Peyer's patch (tissue), 4 donors: ENCODE results near the gene TRIM27. TPM values are rescaled to one million over a fixed set of nuclear protein-coding genes. Genes with fewer than 3 reads are reported as not detected.
A peak's percentile ranks its signal among the peaks of the same experiment; 100 is the strongest.

Experiments used
- DNase-seq, 3 donors: peaks; one replicate each; pipeline ENCODE4 v3.0.0-alpha.2; 2017 to 2019
- H3K27ac ChIP-seq, 4 donors: fragments of 200-600 bp; sonication (generic); one replicate each; pipeline ENCODE4 v1.5.1; 2016 to 2019
- H3K27me3 ChIP-seq, 2 donors: fragments of 200-600 bp; sonication (generic); one replicate each; pipeline ENCODE4 v1.5.1; 2019
- H3K36me3 ChIP-seq, 3 donors: fragments of 200-600 bp; sonication (generic); one replicate each; pipeline ENCODE4 v1.5.1; 2016 to 2019
- H3K4me1 ChIP-seq, 4 donors: fragments of 200-600 bp; sonication (generic); one replicate each; pipeline ENCODE4 v1.5.1; 2016 to 2019
- H3K4me3 ChIP-seq, 4 donors: fragments of 200-600 bp; sonication (generic); 1 replicate in 3 of 4; 2 replicates in 1 of 4; pipeline ENCODE4 v1.5.1; 2016 to 2019; ENCODE audit warnings: mild to moderate bottlenecking in 1 of 4
- H3K9me3 ChIP-seq, 4 donors: fragments of 200-600 bp; sonication (generic); one replicate each; pipeline ENCODE4 v1.5.1; 2016 to 2019; ENCODE audit warnings: mild to moderate bottlenecking in 1 of 4
- POLR2A ChIP-seq, 2 donors: fragments of 450-650 bp; IDR thresholded peaks; one replicate each; pipeline ENCODE4 v1.5.1; 2017; ENCODE audit warnings: antibody characterized with exemption in 2 of 2, mild to moderate bottlenecking in 2 of 2, moderate library complexity in 2 of 2
- total RNA-seq, 4 donors: library from RNA; depleted of rRNA; stranded (reverse); fragments of >200 nt; gene quantifications; one replicate each; pipeline ENCODE4 v1.1.0, GENCODE V29; 2016
- TF ChIP-seq, protein P1 (sequence below), 6 experiments: fragments of 450-650 bp in 4 of 6; fragments of 200-600 bp in 2 of 6; sonication (generic) in 1 of 6; IDR thresholded peaks; one replicate each; pipeline ENCODE4 v1.5.1; 2017 to 2019; ENCODE audit warnings: antibody characterized with exemption in 6 of 6, mild to moderate bottlenecking in 3 of 6, moderate library complexity in 1 of 6

TRIM27 gene
- total RNA-seq, 4 donors from 2014 or later: 52.2 to 71.4 (median 64.2) TPM

DNA sequence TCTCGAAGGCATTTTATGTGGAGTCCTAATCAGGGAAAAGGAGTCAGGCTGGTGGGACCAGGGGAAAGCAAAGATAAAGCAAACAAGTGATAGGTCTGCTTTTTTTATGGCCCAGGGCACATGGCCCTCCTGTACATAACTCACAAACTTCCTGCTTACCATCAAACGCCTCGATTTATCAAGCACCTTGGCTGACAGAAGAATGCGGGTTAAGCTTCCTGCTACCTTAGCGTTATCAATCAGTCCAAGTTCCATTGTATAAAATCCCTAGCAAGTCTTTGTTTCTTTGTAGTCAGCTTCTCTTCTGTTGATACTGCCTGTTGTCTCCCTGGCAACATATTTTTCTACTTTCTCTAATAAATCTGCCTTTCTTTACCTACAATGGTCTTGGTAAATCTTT, 4.1 kb upstream of the TRIM27 start:
- no peak overlapping the region for H3K4me3 ChIP-seq
- no peak for TF ChIP-seq POLR2A (IDR thresholded peaks at IDR 0.05)
- TF ChIP-seq, protein P1, sequence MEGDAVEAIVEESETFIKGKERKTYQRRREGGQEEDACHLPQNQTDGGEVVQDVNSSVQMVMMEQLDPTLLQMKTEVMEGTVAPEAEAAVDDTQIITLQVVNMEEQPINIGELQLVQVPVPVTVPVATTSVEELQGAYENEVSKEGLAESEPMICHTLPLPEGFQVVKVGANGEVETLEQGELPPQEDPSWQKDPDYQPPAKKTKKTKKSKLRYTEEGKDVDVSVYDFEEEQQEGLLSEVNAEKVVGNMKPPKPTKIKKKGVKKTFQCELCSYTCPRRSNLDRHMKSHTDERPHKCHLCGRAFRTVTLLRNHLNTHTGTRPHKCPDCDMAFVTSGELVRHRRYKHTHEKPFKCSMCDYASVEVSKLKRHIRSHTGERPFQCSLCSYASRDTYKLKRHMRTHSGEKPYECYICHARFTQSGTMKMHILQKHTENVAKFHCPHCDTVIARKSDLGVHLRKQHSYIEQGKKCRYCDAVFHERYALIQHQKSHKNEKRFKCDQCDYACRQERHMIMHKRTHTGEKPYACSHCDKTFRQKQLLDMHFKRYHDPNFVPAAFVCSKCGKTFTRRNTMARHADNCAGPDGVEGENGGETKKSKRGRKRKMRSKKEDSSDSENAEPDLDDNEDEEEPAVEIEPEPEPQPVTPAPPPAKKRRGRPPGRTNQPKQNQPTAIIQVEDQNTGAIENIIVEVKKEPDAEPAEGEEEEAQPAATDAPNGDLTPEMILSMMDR (IDR thresholded peaks at IDR 0.05): no peak
- no peaks in the 10 kb centered on the region for H3K4me1 ChIP-seq
- no peaks in the 10 kb centered on the region for H3K27me3 ChIP-seq
- no peaks in the 10 kb centered on the region for H3K9me3 ChIP-seq
- H3K36me3 ChIP-seq: no peaks in the 10 kb centered on the region
- no peak overlapping the region for H3K27ac ChIP-seq
- no peak for DNase-seq

DNA sequence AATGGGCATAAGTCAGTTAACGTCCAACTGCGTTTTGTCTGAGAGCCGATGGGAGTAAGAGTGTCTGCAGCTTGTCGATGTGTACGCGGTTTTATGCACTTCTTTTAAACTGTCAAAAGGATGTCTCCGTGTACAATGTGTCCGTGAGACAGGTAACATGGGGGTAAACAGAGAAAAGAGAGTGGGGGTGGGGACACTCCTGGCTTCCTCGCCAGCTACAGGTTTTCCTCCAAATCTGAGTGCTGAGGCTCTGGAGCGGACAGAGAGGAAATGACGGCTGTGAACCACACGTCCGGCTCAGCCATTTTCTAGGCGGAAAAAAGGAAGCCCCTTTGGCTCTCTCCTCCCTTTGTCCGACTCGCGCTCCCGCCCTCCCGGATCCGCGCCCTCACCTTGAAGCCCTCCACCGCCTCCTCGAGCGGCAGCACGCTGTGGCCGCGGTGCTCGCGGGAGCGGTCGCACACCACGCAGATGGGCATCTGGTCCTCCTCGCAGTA, 916 bp downstream of the TRIM27 start:
- no peaks in the 10 kb centered on the region for H3K9me3 ChIP-seq
- peaks cover 0 to 20% (median 3%) of the 10 kb centered on the region in 4 donors for H3K4me1 ChIP-seq
- peak in 1 of 2 donors; percentile 9 for TF ChIP-seq POLR2A (IDR thresholded peaks at IDR 0.05)
- TF ChIP-seq, protein P1 (IDR thresholded peaks at IDR 0.05): no peak

DNA sequence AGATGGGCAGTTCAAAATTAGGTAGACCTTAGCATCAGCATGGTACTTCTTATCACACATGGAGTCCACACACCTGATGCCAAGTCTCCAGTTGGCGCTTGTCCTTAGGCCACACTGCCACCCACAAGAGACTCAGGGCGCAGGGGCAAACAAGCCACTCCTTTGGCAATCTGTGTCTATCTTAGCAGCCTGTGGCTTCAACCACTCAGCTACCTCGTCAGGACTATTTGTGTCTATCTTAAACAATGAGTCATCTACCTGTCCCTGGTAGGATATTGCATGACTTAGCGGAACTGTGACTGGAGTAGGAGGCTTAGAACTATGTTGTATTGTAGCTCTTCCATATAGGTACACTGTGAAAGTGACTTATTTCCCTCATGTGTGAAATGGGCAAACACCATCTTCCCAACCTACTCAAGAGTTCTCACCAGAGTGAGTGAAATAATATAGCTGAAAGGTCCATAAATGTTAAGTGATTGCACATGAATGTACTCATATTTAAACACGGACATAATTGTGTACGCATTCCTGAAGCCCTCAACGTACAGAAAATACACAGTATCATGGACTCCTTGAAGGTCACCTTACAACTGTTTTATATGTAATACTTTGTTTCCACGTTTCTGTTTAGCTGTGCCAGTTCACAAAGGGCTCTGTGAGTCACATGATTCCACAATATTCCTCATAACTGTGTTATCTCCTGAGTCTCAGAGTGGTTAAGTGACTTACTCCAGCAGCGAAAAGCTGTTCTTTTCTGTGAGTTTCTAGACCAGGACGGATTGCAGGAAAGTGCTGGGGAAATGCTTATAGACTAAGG, 1.6 kb downstream of the TRIM27 start:
- peaks cover 0 to 20% (median 3%) of the 10 kb centered on the region in 4 donors for H3K4me1 ChIP-seq
- no peaks in the 10 kb centered on the region for H3K9me3 ChIP-seq
- H3K4me3 ChIP-seq: peak overlapping the region; percentile 82 to 97 (median 94)
- no peaks in the 10 kb centered on the region for H3K27me3 ChIP-seq
- peaks cover 0 to 45% (median 0%) of the 10 kb centered on the region in 3 donors for H3K36me3 ChIP-seq
- peak overlapping the region; percentile 94 to 99 (median 97) for H3K27ac ChIP-seq
- DNase-seq: peak in 2 of 3 donors; percentile 60 to 71
- TF ChIP-seq POLR2A (IDR thresholded peaks at IDR 0.05): peak in 1 of 2 donors; percentile 18
- TF ChIP-seq, protein P1 (IDR thresholded peaks at IDR 0.05): no peak

More for the DNA sequence above, 916 bp downstream of the TRIM27 start:
- H3K27ac ChIP-seq: peak overlapping the region; percentile 94 to 99 (median 97)
- H3K36me3 ChIP-seq: peaks cover 0 to 38% (median 0%) of the 10 kb centered on the region in 3 donors
- H3K27me3 ChIP-seq: no peaks in the 10 kb centered on the region
- peak overlapping the region; percentile 82 to 97 (median 94) for H3K4me3 ChIP-seq
- DNase-seq: peak in 1 of 3 donors; percentile 39

DNA sequence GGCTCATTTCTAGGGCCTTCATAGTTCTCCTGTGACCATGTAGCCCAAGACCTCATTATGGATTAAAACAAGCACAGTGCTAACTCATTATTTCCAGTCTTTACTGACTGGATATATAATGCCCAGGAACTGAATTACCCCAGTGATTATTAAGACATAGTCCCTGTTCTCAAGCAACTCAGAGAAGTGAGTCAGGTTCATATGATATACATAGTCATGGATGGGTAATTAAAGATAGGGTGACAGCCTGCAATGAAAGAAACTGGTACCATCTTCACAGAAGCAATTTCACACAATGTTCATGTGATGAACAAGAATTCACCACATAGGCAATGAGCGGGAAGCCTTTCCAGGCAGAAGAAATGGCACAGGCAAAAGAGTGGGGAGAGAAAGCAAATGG, 3.5 kb downstream of the TRIM27 start:
- Histone ChIP-seq H3K27ac (no peak overlapping the region), H3K36me3 (peaks cover 0 to 63% (median 0%) of the 10 kb centered on the region in 3 donors), H3K4me3 (no peak overlapping the region), H3K9me3 (no peaks in the 10 kb centered on the region), H3K27me3 (no peaks in the 10 kb centered on the region), H3K4me1 (peaks cover 0 to 20% (median 3%) of the 10 kb centered on the region in 4 donors)
- TF ChIP-seq POLR2A (IDR thresholded peaks at IDR 0.05): no peak
- TF ChIP-seq, protein P1 (IDR thresholded peaks at IDR 0.05): no peak
- no peak for DNase-seq

DNA sequence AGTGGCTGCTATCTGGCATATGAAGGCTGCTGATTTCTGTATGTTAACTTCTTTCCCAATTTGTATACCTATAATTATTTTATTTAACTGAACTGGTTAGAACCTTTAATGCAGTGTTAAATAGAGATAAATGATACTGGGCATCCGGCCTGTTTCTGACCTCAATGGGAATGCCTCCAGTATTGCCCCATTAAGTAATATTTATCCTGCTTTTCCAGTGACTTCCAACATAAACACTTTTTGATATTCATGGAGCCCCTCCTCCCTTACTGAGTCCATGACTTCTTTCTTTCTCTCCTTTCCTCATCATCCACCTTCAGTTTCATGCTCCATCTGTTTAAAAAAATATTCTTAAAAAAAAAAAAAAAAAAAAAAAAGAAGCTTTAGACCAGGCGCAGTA, 8.8 kb downstream of the TRIM27 start:
- no peak overlapping the region for H3K27ac ChIP-seq
- no peak for TF ChIP-seq POLR2A (IDR thresholded peaks at IDR 0.05)
- TF ChIP-seq, protein P1 (IDR thresholded peaks at IDR 0.05): no peak
- DNase-seq: no peak
- H3K36me3 ChIP-seq: peaks cover 0 to 98% (median 4%) of the 10 kb centered on the region in 3 donors
- no peaks in the 10 kb centered on the region for H3K4me1 ChIP-seq
- H3K27me3 ChIP-seq: no peaks in the 10 kb centered on the region
- no peaks in the 10 kb centered on the region for H3K9me3 ChIP-seq
- no peak overlapping the region for H3K4me3 ChIP-seq
